ENCODE measurements around the gene MTMR12.

Gene MTMR12

GRCh38 chr5:32339198-32339597 is 26.5 kb upstream of the MTMR12 start:
- no peaks in the 10 kb centered on the region for H3K36me3 ChIP-seq
- H3K9me3 ChIP-seq: no peaks in the 10 kb centered on the region; the same call in 1 of the 2 replicates
- no peak for DNase-seq
- TF ChIP-seq, protein P1, sequence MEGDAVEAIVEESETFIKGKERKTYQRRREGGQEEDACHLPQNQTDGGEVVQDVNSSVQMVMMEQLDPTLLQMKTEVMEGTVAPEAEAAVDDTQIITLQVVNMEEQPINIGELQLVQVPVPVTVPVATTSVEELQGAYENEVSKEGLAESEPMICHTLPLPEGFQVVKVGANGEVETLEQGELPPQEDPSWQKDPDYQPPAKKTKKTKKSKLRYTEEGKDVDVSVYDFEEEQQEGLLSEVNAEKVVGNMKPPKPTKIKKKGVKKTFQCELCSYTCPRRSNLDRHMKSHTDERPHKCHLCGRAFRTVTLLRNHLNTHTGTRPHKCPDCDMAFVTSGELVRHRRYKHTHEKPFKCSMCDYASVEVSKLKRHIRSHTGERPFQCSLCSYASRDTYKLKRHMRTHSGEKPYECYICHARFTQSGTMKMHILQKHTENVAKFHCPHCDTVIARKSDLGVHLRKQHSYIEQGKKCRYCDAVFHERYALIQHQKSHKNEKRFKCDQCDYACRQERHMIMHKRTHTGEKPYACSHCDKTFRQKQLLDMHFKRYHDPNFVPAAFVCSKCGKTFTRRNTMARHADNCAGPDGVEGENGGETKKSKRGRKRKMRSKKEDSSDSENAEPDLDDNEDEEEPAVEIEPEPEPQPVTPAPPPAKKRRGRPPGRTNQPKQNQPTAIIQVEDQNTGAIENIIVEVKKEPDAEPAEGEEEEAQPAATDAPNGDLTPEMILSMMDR (IDR thresholded peaks at IDR 0.05; ENCODE audit: low read depth, low read length): no peak
- no peak overlapping the region for H3K4me3 ChIP-seq (ENCODE audit: low read depth, low read length)
- H3K4me1 ChIP-seq: no peaks in the 10 kb centered on the region; the same call in 1 of the 2 replicates
- H3K27me3 ChIP-seq: no peaks in the 10 kb centered on the region

DNA sequence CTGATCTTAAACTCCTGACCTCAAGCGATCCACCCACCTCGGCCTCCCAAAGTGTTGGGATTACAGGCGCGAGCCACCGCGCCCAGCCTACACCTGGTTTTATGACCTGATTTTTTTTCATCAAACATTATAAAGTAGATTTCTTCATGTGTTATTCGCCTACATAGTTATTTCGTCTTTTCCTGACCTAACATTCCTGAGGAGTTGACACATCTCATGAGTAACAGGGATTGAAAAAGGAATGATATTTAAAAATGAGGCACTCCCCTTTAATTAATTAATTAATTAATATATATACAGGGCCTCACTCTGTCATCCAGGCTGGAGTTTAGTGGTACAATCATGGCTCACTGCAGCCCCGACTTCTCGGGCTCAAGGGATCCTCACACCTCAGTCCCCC is 20.2 kb upstream of the MTMR12 start:
- Histone ChIP-seq H3K9me3 (no peaks in the 10 kb centered on the region), H3K36me3 (no peaks in the 10 kb centered on the region), H3K4me3 (ENCODE audit: low read depth, low read length) (no peak overlapping the region), H3K27me3 (no peaks in the 10 kb centered on the region), H3K4me1 (no peaks in the 10 kb centered on the region)
- TF ChIP-seq, protein P1 (IDR thresholded peaks at IDR 0.05; ENCODE audit: low read depth, low read length): no peak
- no peak for DNase-seq

DNA sequence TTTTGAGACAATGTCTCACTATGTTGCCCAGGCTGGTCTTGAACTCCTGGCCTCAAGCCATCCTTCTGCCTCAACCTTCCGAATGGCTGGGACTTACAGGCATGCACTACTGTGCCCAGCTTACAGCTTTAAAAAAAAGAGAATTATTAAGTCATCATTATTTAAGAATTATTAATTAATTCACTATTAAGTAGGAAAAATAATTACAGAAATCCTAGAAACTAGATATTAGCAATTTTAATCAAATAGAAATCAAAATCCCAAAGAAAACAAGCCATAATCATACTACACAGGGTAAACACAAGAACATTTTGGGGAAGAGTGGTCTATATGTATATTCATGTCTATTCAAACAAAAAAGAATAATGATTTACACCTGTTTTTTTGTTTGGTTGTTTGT is 19.6 kb upstream of the MTMR12 start:
- TF ChIP-seq, protein P1 (IDR thresholded peaks at IDR 0.05; ENCODE audit: low read depth, low read length): no peak
- Histone ChIP-seq H3K4me1 (no peaks in the 10 kb centered on the region), H3K4me3 (ENCODE audit: low read depth, low read length) (no peak overlapping the region), H3K9me3 (no peaks in the 10 kb centered on the region), H3K27me3 (no peaks in the 10 kb centered on the region), H3K36me3 (no peaks in the 10 kb centered on the region)
- DNase-seq: no peak

GRCh38 chr5:32331935-32332274 is 19.2 kb upstream of the MTMR12 start:
- no peaks in the 10 kb centered on the region for H3K27me3 ChIP-seq
- DNase-seq: no peak
- H3K4me3 ChIP-seq (ENCODE audit: low read depth, low read length): no peak overlapping the region
- no peaks in the 10 kb centered on the region for H3K4me1 ChIP-seq
- TF ChIP-seq, protein P1 (IDR thresholded peaks at IDR 0.05; ENCODE audit: low read depth, low read length): no peak
- H3K36me3 ChIP-seq: no peaks in the 10 kb centered on the region
- H3K9me3 ChIP-seq: no peaks in the 10 kb centered on the region

GRCh38 chr5:32331217-32331934 is 18.6 kb upstream of the MTMR12 start:
- TF ChIP-seq, protein P1 (IDR thresholded peaks at IDR 0.05; ENCODE audit: low read depth, low read length): no peak
- Histone ChIP-seq H3K4me3 (ENCODE audit: low read depth, low read length) (no peak overlapping the region), H3K4me1 (no peaks in the 10 kb centered on the region), H3K9me3 (no peaks in the 10 kb centered on the region), H3K27me3 (no peaks in the 10 kb centered on the region), H3K36me3 (no peaks in the 10 kb centered on the region)
- DNase-seq: no peak

DNA sequence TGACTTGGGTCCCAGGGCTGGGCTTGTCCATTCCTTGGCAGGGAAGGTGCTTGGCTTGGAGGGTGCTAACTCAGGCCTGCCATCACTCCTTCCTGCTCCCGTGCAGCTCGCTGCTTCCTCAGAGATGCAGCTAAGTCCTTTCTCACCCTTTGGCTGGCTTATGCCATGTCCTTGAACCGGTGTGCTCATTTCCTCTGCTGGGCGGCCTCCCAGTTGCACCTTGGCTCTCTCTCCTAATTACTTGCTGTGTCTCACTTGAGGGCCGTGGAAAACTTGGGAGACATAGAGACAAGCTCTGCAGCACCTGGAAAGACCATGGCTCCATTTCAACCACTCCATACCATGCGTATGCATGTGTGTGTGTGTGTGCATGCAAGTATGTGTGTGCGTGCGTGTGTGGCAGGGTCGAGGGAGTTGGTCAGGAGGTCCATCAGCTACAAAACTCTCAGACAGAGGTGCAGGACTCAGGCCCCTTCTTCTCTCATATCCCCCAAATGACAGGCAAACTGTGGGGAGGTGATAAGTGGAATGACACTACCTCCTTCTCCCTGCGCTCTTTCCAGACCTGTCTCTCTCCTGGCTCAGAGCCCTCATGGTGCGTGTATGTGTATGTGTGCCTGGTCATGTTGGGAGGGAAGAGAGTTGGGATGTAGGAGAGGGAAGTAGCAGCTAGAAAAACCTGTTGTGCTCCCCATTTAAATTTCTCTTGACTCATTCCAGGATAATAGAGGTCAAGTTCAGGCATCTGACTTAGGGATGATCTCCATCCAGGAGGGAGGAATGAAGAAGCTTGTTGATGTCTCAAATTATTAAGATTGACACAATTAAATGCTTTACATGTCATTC is 17.6 kb upstream of the MTMR12 start:
- H3K9me3 ChIP-seq: no peaks in the 10 kb centered on the region
- no peaks in the 10 kb centered on the region for H3K27me3 ChIP-seq
- no peaks in the 10 kb centered on the region for H3K4me1 ChIP-seq
- H3K36me3 ChIP-seq: no peaks in the 10 kb centered on the region
- DNase-seq: no peak
- TF ChIP-seq, protein P1 (IDR thresholded peaks at IDR 0.05; ENCODE audit: low read depth, low read length): no peak
- H3K4me3 ChIP-seq (ENCODE audit: low read depth, low read length): no peak overlapping the region

Data from BE2C (cell line).